ENCODE results near the gene TMTC2.

TMTC2 gene

DNA sequence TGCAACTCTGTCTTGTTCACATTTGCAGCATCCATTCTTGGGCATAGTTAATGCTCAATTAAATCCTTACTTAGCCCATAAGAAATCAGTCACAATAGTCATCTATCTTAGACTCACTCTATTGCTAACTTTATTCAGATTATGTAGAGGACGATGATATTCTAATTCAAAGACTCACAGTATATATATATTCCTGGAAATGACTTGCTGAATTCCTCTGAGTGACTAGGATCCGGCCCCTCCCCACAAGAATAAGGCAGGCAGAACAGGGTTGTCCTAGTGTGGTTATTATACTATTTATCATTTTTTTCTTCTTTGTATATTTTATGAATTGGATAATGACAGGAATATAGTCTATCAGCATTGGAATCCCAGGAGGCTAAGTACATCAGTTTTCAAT, 275.1 kb downstream of the TMTC2 start:
- DNase-seq = no peak

DNA sequence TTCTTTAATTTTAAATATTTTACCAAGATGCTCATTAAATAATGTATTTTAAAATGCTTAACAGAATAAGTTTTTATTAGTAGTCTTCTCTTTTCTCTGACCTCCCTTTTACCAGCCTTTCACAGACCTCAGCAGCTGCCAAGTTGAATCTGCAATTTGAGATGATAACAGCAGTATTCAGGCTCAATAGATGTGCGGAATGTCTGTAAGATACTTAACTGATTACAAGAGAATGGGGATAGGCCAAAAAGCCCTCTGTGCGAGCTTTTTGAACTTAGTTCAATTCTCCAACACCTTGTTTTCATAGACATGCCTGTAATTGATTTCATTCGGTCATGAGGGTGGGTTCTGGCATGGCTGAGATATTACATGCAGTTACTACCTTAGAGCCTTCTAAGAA, 277.2 kb downstream of the TMTC2 start:
- DNase-seq = no peak

- no peak for DNase-seq
Measured at GRCh38 chr12:82964446-82964845, 277.7 kb downstream of the TMTC2 start.

GRCh38 chr12:82966001-82966559, 279.4 kb downstream of the TMTC2 start:
- DNase-seq = no peak

- no peak for DNase-seq
Measured at GRCh38 chr12:82968631-82969367, 282.1 kb downstream of the TMTC2 start.

DNA sequence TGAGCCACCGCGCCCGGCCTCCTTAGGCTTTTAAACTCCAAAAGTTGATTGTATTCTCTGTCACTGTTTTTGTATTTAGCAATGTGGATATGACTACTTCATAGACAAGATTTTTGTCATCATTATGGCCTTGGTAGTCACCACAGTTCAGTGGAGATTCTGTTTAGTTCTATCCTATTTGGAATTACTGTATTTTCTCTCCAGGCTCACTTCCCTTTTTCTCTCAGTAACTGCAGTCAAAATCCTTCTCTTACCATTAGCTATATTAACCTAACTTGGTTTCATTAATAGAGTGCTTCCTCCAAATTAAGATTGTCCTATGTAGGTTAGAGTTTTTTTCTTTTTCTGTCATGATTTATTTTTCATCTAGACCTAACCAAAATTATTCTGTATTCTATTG, 283.9 kb downstream of the TMTC2 start:
- DNase-seq = no peak

DNA sequence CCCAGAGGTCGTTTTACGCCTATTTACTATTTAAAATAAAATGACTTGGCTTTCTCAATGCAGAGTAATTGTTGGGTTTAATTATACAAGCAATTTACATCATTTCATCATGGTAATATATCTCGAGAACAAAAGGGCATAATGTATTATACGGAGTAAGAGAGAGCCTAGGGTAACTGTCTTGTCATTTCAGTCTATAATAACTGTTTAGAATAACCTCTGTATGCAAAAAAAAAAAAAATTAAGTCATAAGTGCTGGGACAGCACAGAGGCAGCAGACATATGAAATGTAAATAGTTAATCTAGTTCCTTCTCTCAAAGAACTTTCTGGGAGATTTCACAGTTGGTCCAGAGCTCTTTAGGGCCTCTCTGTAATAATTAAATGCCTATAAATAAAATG, 284.9 kb downstream of the TMTC2 start:
- DNase-seq = no peak

- no peak for DNase-seq
Measured at GRCh38 chr12:82972624-82973023, 285.9 kb downstream of the TMTC2 start.

GRCh38 chr12:82973592-82973991, 286.9 kb downstream of the TMTC2 start:
- no peak for DNase-seq

GRCh38 chr12:82981150-82981549, 294.4 kb downstream of the TMTC2 start:
- no peak for DNase-seq

DNA sequence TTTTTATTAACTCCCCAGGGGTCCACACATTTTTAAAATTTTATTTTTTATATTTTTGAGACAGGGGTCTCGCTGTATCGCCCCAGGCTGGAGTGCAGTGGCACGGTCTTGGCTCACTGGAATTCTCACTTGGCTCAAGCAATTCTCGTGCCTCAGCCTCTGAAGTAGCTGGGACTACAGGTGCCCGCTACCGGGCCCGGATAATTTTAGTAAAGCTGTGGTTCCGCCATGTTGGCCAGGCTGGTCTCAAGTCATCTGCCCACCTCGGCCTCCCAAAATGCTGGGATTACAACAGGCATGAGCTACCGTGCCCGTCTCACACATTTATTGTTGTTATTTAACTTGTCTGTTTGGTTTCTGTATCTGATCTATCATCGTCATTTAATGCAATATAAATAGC, 307.4 kb downstream of the TMTC2 start:
- no peak for DNase-seq

DNA sequence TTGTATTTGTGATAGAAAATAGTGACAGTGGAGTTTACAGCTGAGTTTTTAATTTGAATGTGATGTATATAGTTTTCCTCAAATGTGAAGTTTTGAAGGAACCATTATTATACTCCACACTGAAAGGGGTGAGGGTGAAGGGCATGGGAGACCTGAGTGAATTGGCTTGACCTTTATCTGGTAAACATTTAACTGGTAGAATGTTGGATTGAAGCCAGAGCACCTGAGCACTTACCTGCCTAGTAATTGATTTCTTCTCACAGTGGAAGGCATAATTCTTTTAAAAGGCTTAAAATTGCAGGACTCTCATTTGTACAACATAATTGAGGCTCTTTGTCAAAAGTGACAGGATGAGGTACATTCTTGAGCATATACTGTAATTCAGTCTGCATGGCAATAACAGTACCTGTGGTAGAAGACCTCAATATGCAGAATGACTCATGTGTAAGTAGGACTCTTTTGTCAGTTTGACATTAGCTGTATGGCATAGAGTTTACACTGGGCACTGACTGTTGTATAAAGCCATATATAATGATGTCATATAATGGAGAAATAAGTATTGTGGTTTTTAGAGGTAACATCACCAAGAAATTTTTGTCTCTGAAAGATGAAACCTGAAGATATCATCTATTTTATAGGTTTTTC, 309.6 kb downstream of the TMTC2 start:
- DNase-seq = peak; percentile 70

GRCh38 chr12:82998509-82998908, 311.8 kb downstream of the TMTC2 start:
- DNase-seq = no peak

DNA sequence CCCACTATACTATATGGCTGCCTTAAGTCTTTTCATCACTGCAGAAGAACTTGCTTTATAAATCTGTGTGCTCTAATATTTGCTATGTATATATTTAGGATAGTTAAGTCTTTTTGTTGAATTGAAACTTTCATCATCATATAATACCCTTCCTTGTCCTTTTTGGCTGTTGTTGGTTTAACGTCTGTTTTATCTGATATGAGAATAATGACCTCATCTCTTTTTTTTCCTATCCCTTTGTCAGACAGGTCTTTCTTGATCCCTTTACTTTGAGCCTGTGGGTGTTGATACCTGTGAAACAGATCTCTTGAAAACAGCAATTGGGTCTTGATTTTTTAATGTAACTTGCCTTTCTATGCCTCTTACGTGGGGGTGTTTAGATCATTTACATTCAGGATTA, 316.3 kb downstream of the TMTC2 start:
- DNase-seq = no peak

- DNase-seq = no peak
Measured at GRCh38 chr12:83005534-83006197, 319.0 kb downstream of the TMTC2 start.

DNA sequence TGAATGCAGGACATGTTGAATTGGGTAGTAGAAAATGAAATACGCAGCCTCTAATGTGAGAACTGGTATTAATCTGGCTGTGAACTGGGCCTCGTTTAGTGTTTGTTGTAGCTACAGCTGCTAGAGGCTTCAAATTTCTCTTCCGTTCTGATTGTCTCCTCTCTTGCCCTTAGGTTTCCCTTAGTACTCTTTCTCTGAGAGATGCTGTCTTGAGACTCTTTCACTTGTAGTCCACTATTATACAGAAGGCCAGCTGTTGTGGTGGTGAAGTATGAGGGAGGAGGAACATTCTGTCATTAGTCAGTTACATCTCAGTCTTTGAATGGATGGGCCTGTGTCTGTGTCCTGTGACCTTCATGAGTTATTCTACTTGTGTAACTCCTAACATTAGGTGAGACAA, 322.0 kb downstream of the TMTC2 start:
- no peak for DNase-seq

DNA sequence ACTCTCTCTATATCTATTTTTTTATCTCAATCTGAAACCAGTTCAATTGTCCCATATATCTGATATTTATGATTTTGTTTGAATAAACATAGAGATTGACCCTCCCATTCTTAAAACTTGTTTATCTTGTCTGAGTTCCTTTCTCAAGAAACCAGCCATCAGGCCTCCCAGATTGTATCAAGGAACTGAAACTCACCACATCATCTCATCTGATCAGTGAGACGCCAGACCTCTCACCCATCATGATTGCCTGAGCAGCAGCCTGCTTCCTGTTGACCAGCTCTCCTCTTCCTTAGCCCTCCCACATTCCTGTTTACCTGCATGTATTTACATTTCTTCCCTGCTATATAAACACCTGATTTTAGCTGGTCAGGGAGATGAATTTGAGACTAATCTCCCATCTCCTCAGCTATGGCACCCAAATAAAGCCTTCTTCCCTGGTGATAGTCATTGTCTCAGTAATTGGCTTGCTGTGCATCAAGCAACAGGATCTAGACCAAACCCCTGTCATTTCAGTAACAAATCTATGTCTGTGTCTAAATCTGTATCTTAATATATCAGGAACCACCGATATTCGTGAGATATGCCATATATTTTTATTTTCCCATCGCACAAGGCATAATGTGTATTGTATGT, 323.6 kb downstream of the TMTC2 start:
- DNase-seq = no peak

GRCh38 chr12:83015390-83016217, 328.9 kb downstream of the TMTC2 start:
- no peak for DNase-seq

- no peak for DNase-seq
Measured at GRCh38 chr12:83016218-83016835, 329.6 kb downstream of the TMTC2 start.

DNA sequence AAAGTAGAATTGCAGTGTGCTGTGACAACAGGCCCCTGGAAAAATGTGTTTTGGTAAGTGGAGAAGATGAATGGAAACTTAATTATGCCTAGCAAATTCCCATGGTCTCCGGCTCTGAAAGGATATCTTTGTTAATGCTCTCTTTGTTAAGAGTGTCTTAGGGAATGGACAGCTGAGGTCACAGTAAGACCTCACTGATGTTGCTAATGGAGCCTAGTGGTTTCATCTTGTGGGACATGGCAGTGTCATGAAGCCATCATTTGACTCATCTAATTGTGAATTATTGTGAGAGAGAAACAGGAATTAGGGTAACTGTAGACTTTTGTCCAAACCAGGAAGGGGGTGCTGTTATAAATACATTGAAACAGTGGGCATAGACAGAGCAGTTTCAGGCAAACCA, 330.3 kb downstream of the TMTC2 start:
- no peak for DNase-seq

DNA sequence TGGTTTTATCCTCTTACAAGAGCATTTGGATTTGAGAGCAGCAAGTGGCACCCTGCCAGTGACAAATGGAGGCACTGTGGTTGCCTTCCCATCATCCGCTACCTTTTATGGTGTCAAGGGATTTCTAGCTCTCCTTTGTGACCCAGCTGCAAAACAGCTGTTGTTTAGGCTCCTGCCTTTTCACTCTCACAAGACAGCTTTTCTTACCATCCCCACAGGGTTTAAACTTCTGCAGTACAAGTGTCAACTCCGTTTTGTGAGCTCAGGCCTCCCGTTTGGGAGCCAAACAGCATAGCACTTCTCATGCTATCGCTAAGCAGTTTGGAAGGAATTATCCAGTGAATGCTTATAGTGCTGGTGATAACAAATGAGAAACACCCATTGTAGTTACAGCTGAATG, 331.4 kb downstream of the TMTC2 start:
- no peak for DNase-seq

Measured in NCI-H1417 treated with DMSO at 0.1 percent for 48 hours (cell line).